Peyer's patch (tissue), 4 donors: Measurements from ENCODE around the gene FAM193A. TPM values are rescaled to one million over a fixed set of nuclear protein-coding genes. Genes with fewer than 3 reads are reported as not detected.

ENCODE experiments used
- DNase-seq, 3 donors: peaks; one replicate each; pipeline ENCODE4 v3.0.0-alpha.2; 2017 to 2019
- H3K27ac ChIP-seq, 4 donors: fragments of 200-600 bp; sonication (generic); one replicate each; pipeline ENCODE4 v1.5.1; 2016 to 2019
- H3K27me3 ChIP-seq, 2 donors: fragments of 200-600 bp; sonication (generic); one replicate each; pipeline ENCODE4 v1.5.1; 2019
- H3K36me3 ChIP-seq, 3 donors: fragments of 200-600 bp; sonication (generic); one replicate each; pipeline ENCODE4 v1.5.1; 2016 to 2019
- H3K4me1 ChIP-seq, 4 donors: fragments of 200-600 bp; sonication (generic); one replicate each; pipeline ENCODE4 v1.5.1; 2016 to 2019
- H3K4me3 ChIP-seq, 4 donors: fragments of 200-600 bp; sonication (generic); 1 replicate in 3 of 4; 2 replicates in 1 of 4; pipeline ENCODE4 v1.5.1; 2016 to 2019; ENCODE audit warnings: mild to moderate bottlenecking in 1 of 4
- H3K9me3 ChIP-seq, 4 donors: fragments of 200-600 bp; sonication (generic); one replicate each; pipeline ENCODE4 v1.5.1; 2016 to 2019; ENCODE audit warnings: mild to moderate bottlenecking in 1 of 4
- CTCF ChIP-seq, 6 experiments: fragments of 450-650 bp in 4 of 6; fragments of 200-600 bp in 2 of 6; sonication (generic) in 1 of 6; IDR thresholded peaks; one replicate each; pipeline ENCODE4 v1.5.1; 2017 to 2019; ENCODE audit warnings: antibody characterized with exemption in 6 of 6, mild to moderate bottlenecking in 3 of 6, moderate library complexity in 1 of 6
- POLR2A ChIP-seq, 2 donors: fragments of 450-650 bp; IDR thresholded peaks; one replicate each; pipeline ENCODE4 v1.5.1; 2017; ENCODE audit warnings: antibody characterized with exemption in 2 of 2, mild to moderate bottlenecking in 2 of 2, moderate library complexity in 2 of 2
- total RNA-seq, 4 donors: library from RNA; depleted of rRNA; stranded (reverse); fragments of >200 nt; gene quantifications; one replicate each; pipeline ENCODE4 v1.1.0, GENCODE V29; 2016

Gene FAM193A
- total RNA-seq, 4 donors from 2014 or later = 38.2 to 77.6 (median 51.2) TPM

GRCh38 chr4:2700031-2700430, 163.6 kb downstream of the FAM193A start:
- no peak overlapping the region for H3K27ac ChIP-seq
- peaks cover 0 to 6% (median 0%) of the 10 kb centered on the region in 4 donors for H3K4me1 ChIP-seq
- no peaks in the 10 kb centered on the region for H3K9me3 ChIP-seq
- H3K27me3 ChIP-seq = no peaks in the 10 kb centered on the region
- TF ChIP-seq POLR2A (IDR thresholded peaks at IDR 0.05) (no peak), CTCF (IDR thresholded peaks at IDR 0.05) (no peak)
- H3K4me3 ChIP-seq = no peak overlapping the region
- DNase-seq = peak in 2 of 3 donors; percentile 0 to 26
- H3K36me3 ChIP-seq = peaks cover 0 to 96% (median 3%) of the 10 kb centered on the region in 3 donors

- H3K36me3 ChIP-seq = peaks cover 0 to 83% (median 3%) of the 10 kb centered on the region in 3 donors
- no peak overlapping the region for H3K4me3 ChIP-seq
- no peak for DNase-seq
- H3K9me3 ChIP-seq = no peaks in the 10 kb centered on the region
- no peak overlapping the region for H3K27ac ChIP-seq
- no peaks in the 10 kb centered on the region for H3K27me3 ChIP-seq
- H3K4me1 ChIP-seq = peaks cover 0 to 2% (median 0%) of the 10 kb centered on the region in 4 donors
- TF ChIP-seq CTCF (IDR thresholded peaks at IDR 0.05) = no peak
- TF ChIP-seq POLR2A (IDR thresholded peaks at IDR 0.05) = no peak
These were observed 165.9 kb downstream of the FAM193A start for GRCh38 chr4:2702361-2702760.

DNA sequence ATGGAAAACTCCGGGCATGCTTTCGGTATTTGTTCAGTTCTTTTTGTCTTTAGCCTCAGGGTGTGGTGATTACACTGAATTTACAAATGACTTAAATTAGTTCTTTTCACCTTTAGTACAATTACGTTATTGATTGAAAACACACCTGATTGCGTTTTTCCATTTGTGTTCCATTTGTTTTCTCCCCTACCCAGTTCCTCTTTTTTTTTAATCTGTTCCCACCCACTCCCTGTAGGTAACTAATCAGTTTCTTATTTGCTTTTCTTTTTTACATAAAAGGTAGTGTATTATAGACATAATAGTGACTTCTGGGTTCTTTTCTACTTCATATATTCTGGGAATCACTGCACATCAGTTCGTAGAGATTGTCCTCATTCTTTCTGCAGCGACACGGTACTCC, 166.3 kb downstream of the FAM193A start:
- Histone ChIP-seq H3K9me3 (no peaks in the 10 kb centered on the region), H3K27ac (no peak overlapping the region), H3K27me3 (no peaks in the 10 kb centered on the region), H3K4me3 (no peak overlapping the region), H3K36me3 (peaks cover 0 to 79% (median 3%) of the 10 kb centered on the region in 3 donors), H3K4me1 (no peaks in the 10 kb centered on the region)
- no peak for DNase-seq
- no peak for TF ChIP-seq POLR2A (IDR thresholded peaks at IDR 0.05)
- TF ChIP-seq CTCF (IDR thresholded peaks at IDR 0.05) = no peak

- peak in 1 of 3 donors; percentile 8 for DNase-seq
- Histone ChIP-seq H3K9me3 (no peaks in the 10 kb centered on the region), H3K36me3 (peaks cover 0 to 39% (median 0%) of the 10 kb centered on the region in 3 donors), H3K4me3 (no peak overlapping the region), H3K27me3 (no peaks in the 10 kb centered on the region), H3K27ac (no peak overlapping the region), H3K4me1 (no peaks in the 10 kb centered on the region)
- peak in 1 of 6 experiments; percentile 7 for TF ChIP-seq CTCF (IDR thresholded peaks at IDR 0.05)
- no peak for TF ChIP-seq POLR2A (IDR thresholded peaks at IDR 0.05)
These were observed 175.9 kb downstream of the FAM193A start for GRCh38 chr4:2712261-2712842.

GRCh38 chr4:2713337-2713736, 176.9 kb downstream of the FAM193A start:
- Histone ChIP-seq H3K27ac (no peak overlapping the region), H3K27me3 (no peaks in the 10 kb centered on the region), H3K9me3 (no peaks in the 10 kb centered on the region), H3K4me1 (no peaks in the 10 kb centered on the region), H3K4me3 (no peak overlapping the region), H3K36me3 (peaks cover 0 to 39% (median 0%) of the 10 kb centered on the region in 3 donors)
- no peak for DNase-seq
- TF ChIP-seq CTCF (IDR thresholded peaks at IDR 0.05) = no peak
- TF ChIP-seq POLR2A (IDR thresholded peaks at IDR 0.05) = no peak
